Measurements from ENCODE around the gene CYS1. TPM values are rescaled to one million over a fixed set of nuclear protein-coding genes. Genes with fewer than 3 reads are reported as not detected.

CYS1 gene, protein sequence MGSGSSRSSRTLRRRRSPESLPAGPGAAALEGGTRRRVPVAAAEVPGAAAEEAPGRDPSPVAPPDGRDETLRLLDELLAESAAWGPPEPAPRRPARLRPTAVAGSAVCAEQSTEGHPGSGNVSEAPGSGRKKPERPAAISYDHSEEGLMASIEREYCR
- 0.13 and 0.25 TPM in 2 replicates for total RNA-seq (2021; fragmentation: NEBNext Ultra II Directional; extraction: Animal tissue kit (Norgen Biotek cat#: 25700))
- 0.09 and 0.57 TPM in 2 replicates for polyA plus RNA-seq (2011; rRNA removed)
- 0.32 TPM for polyA plus RNA-seq (2011; cell fraction: cytosol; rRNA removed)
- 0.47 TPM for polyA plus RNA-seq (2011; cell fraction: nucleus; rRNA removed)
- polyA plus RNA-seq (2012, experiment 1 of 2): 0.16 to 0.46 TPM (median 0.30 TPM) in 4 replicates
- 0.17 TPM for polyA plus RNA-seq (2012, experiment 2 of 2)
- 0.59 TPM for polyA plus RNA-seq (2013, experiment 1 of 2)
- 0.28 TPM for polyA plus RNA-seq (2013, experiment 2 of 2)
- polyA minus RNA-seq (2011; rRNA and poly(A)+ RNA removed): 0.05 and 0.19 TPM in 2 replicates
- polyA minus RNA-seq (2011; cell fraction: cytosol; rRNA and poly(A)+ RNA removed): not detected
- not detected for polyA minus RNA-seq (2011; cell fraction: nucleus; rRNA and poly(A)+ RNA removed)
- long read RNA-seq, experiment 1, partial matches to known transcripts: 0 of 1 reads
- long read RNA-seq, experiment 1, other reads (novel, unspliced or antisense): 1 of 1 reads
- long read RNA-seq, experiment 2: 0 reads

GRCh38 chr2:10079870-10080535 is at the start of gene CYS1:
Gene CYS1, minus strand, starts transcription at chr2:10080411. Its CDS starts 188 bp downstream, at chr2:10080223.
- Histone ChIP-seq H2BK15ac (ENCODE audit: low read length) (no peak within 1 kb of the TSS), H3K23me2 (ENCODE audit: low read depth, low read length) (peaks cover 10% of the 10 kb centered on the region; the same call in 1 of the 2 replicates), H3K4me3 (ENCODE audit: extremely low read depth in 1 of 4, insufficient read depth in 2 of 4, low read depth in 3 of 4, low read length in 4 of 4) (peak within 1 kb of the TSS; percentile 29 to 68 (median 38)), H4K8ac (ENCODE audit: extremely low read depth, insufficient read depth, low read length) (no peak within 1 kb of the TSS), H4K20me1 (replicated peaks in 1 of 2; ENCODE audit: control insufficient read depth in 1 of 2, insufficient read depth in 2 of 2, low read length in 2 of 2) (no peaks in the 10 kb centered on the region), H2BK12ac (ENCODE audit: low read depth, low read length) (no peak within 1 kb of the TSS), H2AK5ac (ENCODE audit: low read depth, low read length) (no peak within 1 kb of the TSS), H2BK120ac (replicated peaks; ENCODE audit: low read depth, low read length) (no peak within 1 kb of the TSS), H3K79me2 (ENCODE audit: control insufficient read depth in 1 of 2, insufficient read depth in 2 of 2, low read length in 2 of 2) (no peaks in the 10 kb centered on the region), H3K27ac (ENCODE audit: low read depth, low read length) (no peak within 1 kb of the TSS), H2BK5ac (ENCODE audit: low read depth, low read length) (no peak within 1 kb of the TSS), H3K36me3 (ENCODE audit: control insufficient read depth in 2 of 4, insufficient read depth in 4 of 4, low read length in 3 of 4) (no peaks in the 10 kb centered on the region), H3K18ac (ENCODE audit: extremely low read depth, low read length) (peak within 1 kb of the TSS; percentile 48), H4K5ac (ENCODE audit: insufficient read length, low read depth, low read length) (no peak within 1 kb of the TSS), H3K4ac (replicated peaks; ENCODE audit: insufficient read length, low read depth, low read length) (no peak within 1 kb of the TSS), H3K14ac (ENCODE audit: insufficient read length) (no peak within 1 kb of the TSS), H3K79me1 (ENCODE audit: low read depth, low read length) (no peaks in the 10 kb centered on the region), H3K9me3 (ENCODE audit: insufficient read depth in 2 of 2, low read depth in 1 of 2, low read length in 1 of 2) (no peaks in the 10 kb centered on the region), H2AFZ (ENCODE audit: low read length) (peak within 1 kb of the TSS; percentile 2; the same call in 1 of the 2 replicates), H3K4me1 (replicated peaks in 1 of 4; ENCODE audit: control insufficient read depth in 3 of 4, insufficient read depth in 4 of 4, low read length in 3 of 4) (peaks cover 0 to 7% (median 4%) of the 10 kb centered on the region in 4 experiments; a peak in 2 of 7 replicates), H3K9ac (replicated peaks in 1 of 4; ENCODE audit: extremely low read depth in 1 of 4, low read depth in 3 of 4, low read length in 3 of 4) (peak within 1 kb of the TSS in 1 of 4 experiments; percentile 41; a peak in 1 of 7 replicates), H3K23ac (ENCODE audit: insufficient read length) (no peak within 1 kb of the TSS), H3K4me2 (ENCODE audit: insufficient read depth in 1 of 2, low read depth in 2 of 2, low read length in 2 of 2) (peak within 1 kb of the TSS; percentile 71 to 72), H3K27me3 (replicated peaks in 1 of 4; ENCODE audit: control insufficient read depth in 3 of 4, extremely low read depth in 1 of 4, insufficient read depth in 3 of 4, low read length in 3 of 4) (peaks cover 14 to 32% (median 25%) of the 10 kb centered on the region in 4 experiments), H4K91ac (replicated peaks; ENCODE audit: insufficient read length, low read length) (no peak within 1 kb of the TSS), H3K56ac (replicated peaks; ENCODE audit: insufficient read length, low read depth, low read length) (no peak within 1 kb of the TSS), H2BK20ac (ENCODE audit: low read length) (no peak within 1 kb of the TSS)
- ChIA-PET POLR2A (ENCODE audit: partially characterized antibody) (interaction anchor here (1.9 kb wide), 1 partner anchor 44 kb away, joined by 8 read pairs; the partner anchor contains the start of gene RRM2), CTCF (ENCODE audit: partially characterized antibody) (interaction anchor here (0.6 to 20.0 kb wide), 7 partner anchors 10 to 241 kb away, joined by 3 to 429 read pairs (median 4); no protein-coding TSS in a partner anchor)
- 3% methylated on average over 12 of the region's 98 CpGs; no CpG with 5 or more reads in 1 of the 2 experiments for WGBS, 2 experiments (ENCODE audit: extremely low coverage in 1 of 2, insufficient coverage in 1 of 2, insufficient read length in 1 of 2, insufficient replicate concordance in 2 of 2, low coverage in 1 of 2, low lambda C conversion rate in 2 of 2, missing lambda C conversion rate in 1 of 2)
- DNase-seq (ENCODE audit: low read depth in 1 of 2, low spot score in 2 of 2) (peak in 1 of 2 experiments; percentile 81), FAIRE-seq (no peak)
- TF ChIP-seq RBBP5 (IDR thresholded peaks at IDR 0.05; ENCODE audit: borderline replicate concordance, low read depth, low read length): no peak
- TF ChIP-seq KDM4A (IDR thresholded peaks at IDR 0.05; ENCODE audit: low read depth, low read length, severe bottlenecking): peak; percentile 60
- no peak for TF ChIP-seq CEBPB (IDR thresholded peaks at IDR 0.05; ENCODE audit: low read depth, low read length)
- no peak for TF ChIP-seq FOSL1 (IDR thresholded peaks at IDR 0.05; ENCODE audit: insufficient read depth, low read depth, low read length)
- TF ChIP-seq RAD21 (IDR thresholded peaks at IDR 0.05 in 1 of 2, conservative IDR thresholded peaks at IDR 0.05 in 1 of 2; ENCODE audit: low read depth in 2 of 2, low read length in 2 of 2): peak in 1 of 2 experiments; percentile 36; a peak in 1 of 4 replicates

Measured in H1 (cell line).